AG04449 (cell line): Measurements from ENCODE around the gene LRRN4CL.

Source experiments
- CTCF ChIA-PET: fragments of 350-600 bp; formaldehyde crosslinking; extraction: SDS; loops from one replicate; lab custom pipeline; 2021; ENCODE audit warnings: antibody characterized with exemption; lab: Yijun Ruan, JAX
- POLR2A ChIA-PET: fragments of 400-600, 350-600 bp; formaldehyde crosslinking; extraction: SDS; loops from one replicate; lab custom pipeline; 2020; ENCODE audit warnings: antibody characterized with exemption, inconsistent platforms; lab: Yijun Ruan, JAX
- DNase-seq: peaks from one replicate; pipeline ENCODE4 v3.0.0-alpha.2; 2010; ENCODE audit warnings: low read depth, low spot score
- H3K4me3 ChIP-seq: 2 replicates; pipeline ENCODE4 v1.5.1; 2011; ENCODE audit warnings: low read depth, mild to moderate bottlenecking, control low read depth, low read length
- TF ChIP-seq, protein P1 (sequence below): IDR thresholded peaks from one replicate; pipeline ENCODE4 v1.5.1; 2011; ENCODE audit warnings: mild to moderate bottlenecking, moderate library complexity, low read length, control low read depth, inconsistent platforms; ENCODE audit not compliant: insufficient read depth; ENCODE audit errors: missing control alignments

Gene LRRN4CL

DNA sequence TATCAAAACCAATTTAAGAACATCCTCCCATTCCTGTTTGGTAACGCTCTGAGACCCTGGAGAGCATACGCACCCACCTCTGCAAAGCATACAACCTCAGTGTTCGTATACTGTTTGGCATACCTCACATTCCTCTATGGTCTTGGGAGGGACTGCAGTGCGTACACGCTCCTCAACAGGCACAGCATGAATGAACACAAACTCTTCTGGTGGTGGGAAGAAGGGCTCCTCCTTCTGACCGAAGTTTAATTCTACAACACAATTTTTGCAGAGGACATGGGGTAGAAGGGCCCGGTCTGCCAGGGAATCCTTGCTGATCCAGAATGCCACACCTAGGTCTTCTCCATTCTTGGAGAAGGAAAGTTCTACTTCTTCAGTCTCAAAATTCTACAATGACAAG lies 32.7 kb upstream of the LRRN4CL start:
- POLR2A ChIA-PET, result no interaction called here
- TF ChIP-seq, protein P1, sequence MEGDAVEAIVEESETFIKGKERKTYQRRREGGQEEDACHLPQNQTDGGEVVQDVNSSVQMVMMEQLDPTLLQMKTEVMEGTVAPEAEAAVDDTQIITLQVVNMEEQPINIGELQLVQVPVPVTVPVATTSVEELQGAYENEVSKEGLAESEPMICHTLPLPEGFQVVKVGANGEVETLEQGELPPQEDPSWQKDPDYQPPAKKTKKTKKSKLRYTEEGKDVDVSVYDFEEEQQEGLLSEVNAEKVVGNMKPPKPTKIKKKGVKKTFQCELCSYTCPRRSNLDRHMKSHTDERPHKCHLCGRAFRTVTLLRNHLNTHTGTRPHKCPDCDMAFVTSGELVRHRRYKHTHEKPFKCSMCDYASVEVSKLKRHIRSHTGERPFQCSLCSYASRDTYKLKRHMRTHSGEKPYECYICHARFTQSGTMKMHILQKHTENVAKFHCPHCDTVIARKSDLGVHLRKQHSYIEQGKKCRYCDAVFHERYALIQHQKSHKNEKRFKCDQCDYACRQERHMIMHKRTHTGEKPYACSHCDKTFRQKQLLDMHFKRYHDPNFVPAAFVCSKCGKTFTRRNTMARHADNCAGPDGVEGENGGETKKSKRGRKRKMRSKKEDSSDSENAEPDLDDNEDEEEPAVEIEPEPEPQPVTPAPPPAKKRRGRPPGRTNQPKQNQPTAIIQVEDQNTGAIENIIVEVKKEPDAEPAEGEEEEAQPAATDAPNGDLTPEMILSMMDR, result no peak
- no peak overlapping the region for H3K4me3 ChIP-seq
- DNase-seq, result no peak
- CTCF ChIA-PET, result interaction anchor here (0.8 to 1.0 kb wide), 2 partner anchors 41 to 42 kb away, joined by 3 to 4 read pairs; no protein-coding TSS in a partner anchor

DNA sequence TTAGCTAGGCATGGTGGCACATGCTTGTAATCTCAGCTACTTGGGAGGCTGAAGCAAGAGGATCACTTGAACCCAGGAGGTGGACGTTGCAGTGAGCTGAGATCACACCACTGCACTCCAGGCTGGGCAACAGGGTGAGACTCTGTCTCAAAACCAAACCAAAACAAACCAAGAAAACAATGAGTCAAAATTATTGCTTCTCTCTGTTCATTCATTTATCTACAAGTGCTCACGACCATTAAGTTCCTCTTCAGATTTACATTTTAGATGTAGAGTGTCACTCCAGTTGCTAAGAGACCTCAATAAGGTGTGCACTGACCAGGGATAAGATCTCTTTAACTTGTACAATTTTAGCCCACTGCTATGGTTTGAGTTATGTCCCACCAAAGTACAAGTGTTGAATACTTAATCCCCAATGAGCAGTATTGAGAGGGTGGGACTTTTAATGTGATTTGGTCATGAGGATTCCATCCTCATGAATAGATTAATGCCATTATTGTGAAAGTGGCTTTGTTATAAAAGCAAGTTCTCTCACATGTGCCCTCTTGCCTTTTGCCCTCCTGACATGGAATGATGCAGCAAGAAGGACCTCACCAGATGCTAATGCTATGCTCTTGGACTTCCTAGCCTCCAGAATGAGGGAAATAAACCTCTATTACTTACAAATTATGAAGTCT lies 30.1 kb upstream of the LRRN4CL start:
- CTCF ChIA-PET, result interaction anchor here (1.8 kb wide), 1 partner anchor 9 kb away, joined by 4 read pairs; no protein-coding TSS in a partner anchor
- TF ChIP-seq, protein P1, result no peak
- DNase-seq, result no peak
- POLR2A ChIA-PET, result interaction anchor here (1.1 kb wide), 1 partner anchor 29 kb away, joined by 3 read pairs; no protein-coding TSS in a partner anchor
- H3K4me3 ChIP-seq, result no peak overlapping the region

- POLR2A ChIA-PET, result interaction anchor here (1.4 kb wide), 1 partner anchor 11 kb away, joined by 7 read pairs; the partner anchor contains the start of genes HNRNPUL2 and TTC9C
- TF ChIP-seq, protein P1, result no peak
- no peak overlapping the region for H3K4me3 ChIP-seq
- no peak for DNase-seq
- CTCF ChIA-PET, result interaction anchor here (1.0 to 1.5 kb wide), 4 partner anchors 9 to 337 kb away, joined by 3 to 5 read pairs (median 3); partner anchors contain the start of gene TMEM179B
These were observed 27.5 kb upstream of the LRRN4CL start for GRCh38 chr11:62716816-62717215.

- H3K4me3 ChIP-seq, result no peak overlapping the region
- no peak for DNase-seq
- TF ChIP-seq, protein P1, result no peak
These were observed 26.9 kb upstream of the LRRN4CL start for GRCh38 chr11:62716206-62716605.

DNA sequence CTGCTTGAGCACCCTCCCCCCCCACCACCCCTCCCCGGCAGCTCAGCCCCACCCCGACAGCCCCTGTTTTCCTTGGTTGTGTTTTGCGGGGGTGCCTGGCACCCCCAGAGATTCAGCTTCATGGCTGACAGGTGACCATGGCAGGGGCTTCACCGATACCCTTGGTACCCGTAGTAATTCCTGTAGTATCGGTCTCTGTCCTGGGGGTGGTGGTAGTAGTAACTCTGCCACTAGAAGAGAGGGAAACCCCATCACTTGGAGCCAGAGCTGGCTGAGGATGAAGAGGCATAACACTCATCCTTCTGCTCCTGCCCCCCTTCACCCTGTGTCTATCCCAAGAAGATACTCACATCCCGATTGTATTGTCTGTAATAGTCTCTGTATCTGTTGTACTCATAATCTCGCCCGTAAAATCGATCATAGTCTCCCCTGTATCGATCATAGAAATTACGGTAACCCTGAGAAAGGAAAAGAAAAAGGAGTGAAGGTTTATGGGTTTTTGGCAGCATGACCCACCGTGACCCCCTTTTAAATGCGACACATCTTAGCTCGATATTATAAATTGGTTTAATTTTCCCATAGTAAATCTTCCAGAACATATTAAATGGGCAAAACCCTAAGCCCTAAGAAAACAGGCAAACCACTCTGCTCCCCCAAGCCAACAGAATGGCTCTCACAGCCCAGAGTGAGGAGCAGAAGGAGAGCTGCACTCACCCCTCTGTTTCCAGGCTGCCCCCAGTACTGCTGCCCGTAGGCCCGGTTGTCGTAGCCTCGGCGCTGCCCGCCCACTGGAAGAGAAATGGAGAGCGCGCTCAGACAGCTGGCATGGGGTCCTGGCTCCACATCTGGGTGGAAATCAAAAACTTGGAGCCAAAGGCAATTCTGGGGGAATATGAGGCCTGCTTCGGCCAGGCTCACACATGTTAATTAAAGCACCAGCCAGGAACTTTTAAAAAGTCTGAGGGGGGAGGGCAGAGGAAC lies 26.1 kb upstream of the LRRN4CL start:
- CTCF ChIA-PET, result interaction anchor here (0.9 to 1.5 kb wide), 6 partner anchors 9 to 336 kb away, joined by 3 to 5 read pairs (median 3); partner anchors contain the start of gene TMEM179B
- TF ChIP-seq, protein P1, result no peak
- no peak overlapping the region for H3K4me3 ChIP-seq
- DNase-seq, result no peak
- POLR2A ChIA-PET, result interaction anchor here (1.6 kb wide), 1 partner anchor 126 kb away, joined by 5 read pairs; no protein-coding TSS in a partner anchor

More at GRCh38 chr11:62716206-62716605, 26.9 kb upstream of the LRRN4CL start:
- POLR2A ChIA-PET, result no interaction called here
- CTCF ChIA-PET, result interaction anchor here (0.9 to 1.5 kb wide), 7 partner anchors 8 to 336 kb away, joined by 3 to 5 read pairs (median 3); partner anchors contain the start of gene TMEM179B
